Epithelial cell of proximal tubule (primary cell): ENCODE results near the gene APOA5. TPM values are rescaled to one million over a fixed set of nuclear protein-coding genes. Genes with fewer than 3 reads are reported as not detected.
"Not testable (repeated sequence)": the region's sequence is repeated elsewhere in the genome, so short reads cannot be mapped to it uniquely, and the experiment has no call there.

Source experiments
- DNase-seq: peaks from one replicate; pipeline ENCODE4 v3.0.0-alpha.2; 2011; ENCODE audit warnings: low read depth
- H3K4me3 ChIP-seq: 2 replicates; pipeline ENCODE4 v1.5.1; 2011; ENCODE audit warnings: low read depth, mild to moderate bottlenecking, low read length
- total RNA-seq: library from RNA; depleted of rRNA; stranded (reverse); fragments of >200 nt; gene quantifications from 2 replicates; pipeline ENCODE4 v1.2.3, GENCODE V29; 2015
- TF ChIP-seq, protein P1 (sequence below): conservative IDR thresholded peaks from 2 replicates; pipeline ENCODE4 v1.5.1; 2012; ENCODE audit warnings: low read depth, mild to moderate bottlenecking, low read length

APOA5 gene
- total RNA-seq, 1 donor from 2014 or later = not detected

DNA sequence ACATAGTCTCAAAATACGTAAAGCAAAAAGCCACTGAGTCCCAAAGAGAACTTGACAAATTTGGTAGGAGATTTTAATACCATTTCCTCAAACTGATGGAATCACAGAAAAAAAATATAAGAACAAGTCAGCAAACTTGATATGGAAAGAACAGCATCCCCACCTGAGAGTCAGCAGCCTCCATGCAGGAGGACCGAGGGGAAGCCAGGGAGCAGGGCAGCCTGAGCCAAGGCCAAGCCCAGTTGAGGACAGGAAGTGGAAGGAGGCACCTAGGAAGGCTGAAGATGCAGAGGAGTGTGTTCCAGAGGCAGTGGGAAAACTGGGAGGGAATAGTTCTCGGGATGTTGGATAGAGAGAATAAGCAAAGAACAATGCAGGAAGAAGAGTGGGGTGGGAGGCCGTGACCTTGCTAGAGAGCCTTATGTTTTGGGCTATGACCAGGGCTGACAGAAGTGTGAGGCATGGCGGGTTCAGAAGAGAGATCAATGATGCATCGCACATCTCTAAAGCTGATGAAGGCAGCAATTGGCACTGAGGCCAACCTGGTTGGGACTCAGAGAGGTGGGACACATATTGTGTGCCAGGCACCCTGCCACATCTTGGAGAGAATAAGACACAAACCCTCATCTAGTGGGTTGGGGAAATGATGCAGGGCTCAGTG, 16.1 kb upstream of the APOA5 start:
- TF ChIP-seq, protein P1, sequence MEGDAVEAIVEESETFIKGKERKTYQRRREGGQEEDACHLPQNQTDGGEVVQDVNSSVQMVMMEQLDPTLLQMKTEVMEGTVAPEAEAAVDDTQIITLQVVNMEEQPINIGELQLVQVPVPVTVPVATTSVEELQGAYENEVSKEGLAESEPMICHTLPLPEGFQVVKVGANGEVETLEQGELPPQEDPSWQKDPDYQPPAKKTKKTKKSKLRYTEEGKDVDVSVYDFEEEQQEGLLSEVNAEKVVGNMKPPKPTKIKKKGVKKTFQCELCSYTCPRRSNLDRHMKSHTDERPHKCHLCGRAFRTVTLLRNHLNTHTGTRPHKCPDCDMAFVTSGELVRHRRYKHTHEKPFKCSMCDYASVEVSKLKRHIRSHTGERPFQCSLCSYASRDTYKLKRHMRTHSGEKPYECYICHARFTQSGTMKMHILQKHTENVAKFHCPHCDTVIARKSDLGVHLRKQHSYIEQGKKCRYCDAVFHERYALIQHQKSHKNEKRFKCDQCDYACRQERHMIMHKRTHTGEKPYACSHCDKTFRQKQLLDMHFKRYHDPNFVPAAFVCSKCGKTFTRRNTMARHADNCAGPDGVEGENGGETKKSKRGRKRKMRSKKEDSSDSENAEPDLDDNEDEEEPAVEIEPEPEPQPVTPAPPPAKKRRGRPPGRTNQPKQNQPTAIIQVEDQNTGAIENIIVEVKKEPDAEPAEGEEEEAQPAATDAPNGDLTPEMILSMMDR = no peak
- H3K4me3 ChIP-seq = no peak overlapping the region

DNA sequence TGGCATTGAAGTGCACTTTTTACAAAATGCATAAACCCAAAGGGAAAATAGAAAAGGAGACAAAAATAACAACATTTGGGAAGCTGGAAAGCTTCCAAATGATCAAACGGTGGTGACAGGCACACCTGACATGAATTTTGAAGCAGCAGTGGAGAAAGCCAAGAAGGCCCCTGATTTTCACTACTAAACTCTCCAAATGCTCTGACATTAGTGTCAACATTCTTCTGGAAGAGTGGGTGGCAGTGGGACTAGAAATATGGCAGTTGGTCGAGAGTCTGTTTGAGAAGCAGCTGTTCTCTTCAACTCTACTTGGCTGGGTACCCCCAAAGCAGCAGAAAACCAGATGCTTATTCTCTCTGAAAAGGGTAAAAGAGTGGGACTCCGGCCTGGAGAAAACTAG, 12.3 kb upstream of the APOA5 start:
- H3K4me3 ChIP-seq = no peak overlapping the region

More for the DNA sequence above, 16.1 kb upstream of the APOA5 start:
- DNase-seq = no peak

DNA sequence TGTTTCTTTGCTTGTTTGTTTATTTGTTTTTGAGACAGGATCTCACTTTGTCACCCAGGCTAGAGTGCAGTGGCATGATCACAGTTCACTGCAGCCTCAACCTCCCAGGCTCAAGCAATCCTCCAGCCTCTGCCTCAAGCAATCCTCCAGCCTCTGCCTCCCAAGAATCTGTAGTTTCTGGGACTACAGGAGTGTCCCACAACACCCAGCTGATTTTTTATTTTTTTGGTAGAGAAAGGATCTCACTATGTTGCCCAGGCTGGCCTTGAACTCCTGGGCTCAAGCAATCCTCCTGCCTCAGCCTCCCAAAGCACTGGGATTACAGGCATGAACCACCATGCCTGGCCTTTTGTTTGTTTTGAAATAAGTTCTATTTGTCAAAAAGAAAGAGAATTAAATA, 10.0 kb upstream of the APOA5 start:
- not testable (repeated sequence) for DNase-seq, H3K4me3 ChIP-seq

More for the DNA sequence above, 12.3 kb upstream of the APOA5 start:
- no peak for DNase-seq
- TF ChIP-seq, protein P1 = no peak

DNA sequence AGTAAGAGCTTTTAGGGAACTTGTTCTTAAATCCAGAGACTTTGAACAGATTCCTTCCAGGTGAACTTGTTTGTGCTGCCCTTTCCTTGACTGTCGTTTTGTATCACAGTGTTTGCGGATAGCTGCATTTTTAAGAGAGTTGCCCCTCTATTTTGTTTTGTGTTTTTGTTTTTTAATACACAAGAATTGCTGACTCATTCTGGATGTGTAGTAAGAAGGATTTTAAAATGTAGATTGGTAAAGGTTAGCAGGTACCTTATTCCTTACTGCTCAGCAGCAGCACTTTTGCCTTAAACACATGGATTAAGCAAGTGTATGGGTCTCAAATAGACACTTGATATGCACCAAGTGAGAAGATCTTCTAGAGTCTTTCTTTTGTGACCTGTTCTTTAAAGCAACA, 8.9 kb upstream of the APOA5 start:
- DNase-seq = no peak
- H3K4me3 ChIP-seq = no peak overlapping the region
- TF ChIP-seq, protein P1 = no peak

- TF ChIP-seq, protein P1 = no peak
- DNase-seq = no peak
- no peak overlapping the region for H3K4me3 ChIP-seq
These were observed 6.7 kb upstream of the APOA5 start for GRCh38 chr11:116798368-116798767.

- H3K4me3 ChIP-seq = no peak overlapping the region
- no peak for DNase-seq
- TF ChIP-seq, protein P1 = no peak
These were observed 6.1 kb upstream of the APOA5 start for GRCh38 chr11:116797816-116798215.

- TF ChIP-seq, protein P1 = no peak
- DNase-seq = no peak
- no peak overlapping the region for H3K4me3 ChIP-seq
These were observed 4.9 kb upstream of the APOA5 start for GRCh38 chr11:116796548-116796947.
